Measurements from ENCODE around the gene SPON1.

SPON1 gene

DNA sequence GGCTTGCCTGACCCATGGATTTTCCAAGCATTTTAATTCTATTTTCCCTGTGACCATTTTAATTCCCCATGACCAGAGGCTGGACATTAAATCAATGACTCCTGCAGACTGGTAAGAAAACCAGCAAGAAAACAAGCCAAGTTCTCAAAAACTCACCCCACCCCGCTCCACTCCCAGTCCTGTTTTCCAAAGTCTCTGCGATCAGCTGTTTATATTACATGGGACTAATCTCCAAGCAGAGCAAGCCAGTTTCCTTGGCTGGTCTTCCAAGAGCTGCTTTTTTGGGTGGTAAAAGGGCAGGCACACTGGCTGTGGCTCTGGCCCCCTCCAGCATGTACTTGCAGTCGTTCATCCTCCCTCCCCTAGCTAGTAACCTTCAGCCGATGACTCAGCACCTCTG lies 298.5 kb downstream of the SPON1 start:
- no peak for DNase-seq
- H3K4me1 ChIP-seq: peaks cover 0 to 7% (median 0%) of the 10 kb centered on the region in 4 donors
- TF ChIP-seq CTCF (IDR thresholded peaks at IDR 0.05): no peak
- peaks cover 0 to 5% (median 0%) of the 10 kb centered on the region in 3 donors for H3K9me3 ChIP-seq
- peaks cover 11 to 17% (median 12%) of the 10 kb centered on the region in 3 donors for H3K36me3 ChIP-seq
- H3K27me3 ChIP-seq: peaks cover 0 to 5% of the 10 kb centered on the region in 2 donors
- peak overlapping the region in 1 of 2 donors; percentile 25 for H3K27ac ChIP-seq
- intact Hi-C loops (cut with DNase I; ENCODE audit: low total_unique reads): no loop called here
- H3K4me3 ChIP-seq: no peak overlapping the region

DNA sequence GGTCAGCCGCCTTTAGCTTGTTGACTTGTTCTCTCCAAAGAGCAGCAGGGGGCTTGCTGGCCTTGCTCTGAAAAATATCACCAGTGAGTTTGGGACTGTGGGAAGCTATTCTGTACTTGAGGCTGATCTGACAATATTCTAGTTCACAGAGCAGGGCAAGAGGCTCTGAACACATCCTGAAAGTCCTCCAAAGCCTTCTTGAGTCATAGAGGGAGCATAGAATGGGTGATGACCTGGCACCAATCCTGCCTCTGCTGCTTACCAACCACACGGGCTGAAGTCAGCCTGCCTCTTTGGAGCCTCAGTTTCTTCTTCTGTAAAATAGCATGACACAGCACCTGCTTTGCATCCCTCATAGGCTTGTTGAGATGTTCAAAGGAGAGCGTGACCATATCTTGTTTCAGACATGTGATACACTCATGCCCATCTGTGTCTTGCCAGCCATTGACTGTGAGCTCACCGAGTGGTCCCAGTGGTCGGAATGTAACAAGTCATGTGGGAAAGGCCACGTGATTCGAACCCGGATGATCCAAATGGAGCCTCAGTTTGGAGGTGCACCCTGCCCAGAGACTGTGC lies 299.8 kb downstream of the SPON1 start:
- Histone ChIP-seq H3K4me1 (peaks cover 0 to 7% (median 0%) of the 10 kb centered on the region in 4 donors), H3K9me3 (peaks cover 0 to 5% (median 0%) of the 10 kb centered on the region in 3 donors), H3K27me3 (peaks cover 0 to 5% of the 10 kb centered on the region in 2 donors), H3K4me3 (no peak overlapping the region), H3K27ac (no peak overlapping the region), H3K36me3 (peaks cover 11 to 18% (median 12%) of the 10 kb centered on the region in 3 donors)
- TF ChIP-seq CTCF (IDR thresholded peaks at IDR 0.05): no peak
- intact Hi-C loops (cut with DNase I; ENCODE audit: low total_unique reads): no loop called here
- no peak for DNase-seq

GRCh38 chr11:14264966-14265365 lies 302.4 kb downstream of the SPON1 start:
- DNase-seq: no peak
- Histone ChIP-seq H3K4me3 (no peak overlapping the region), H3K27ac (no peak overlapping the region), H3K9me3 (peaks cover 0 to 5% (median 0%) of the 10 kb centered on the region in 3 donors), H3K27me3 (no peaks in the 10 kb centered on the region), H3K36me3 (peaks cover 12 to 18% (median 14%) of the 10 kb centered on the region in 3 donors), H3K4me1 (peaks cover 0 to 7% (median 0%) of the 10 kb centered on the region in 4 donors)
- TF ChIP-seq CTCF (IDR thresholded peaks at IDR 0.05): no peak
- intact Hi-C loops (cut with DNase I; ENCODE audit: low total_unique reads): no loop called here

- Histone ChIP-seq H3K27me3 (no peaks in the 10 kb centered on the region), H3K4me3 (no peak overlapping the region), H3K4me1 (peaks cover 0 to 1% (median 0%) of the 10 kb centered on the region in 4 donors), H3K27ac (no peak overlapping the region), H3K36me3 (peaks cover 12 to 18% (median 14%) of the 10 kb centered on the region in 3 donors), H3K9me3 (peaks cover 0 to 5% (median 0%) of the 10 kb centered on the region in 3 donors)
- DNase-seq: no peak
- intact Hi-C loops (cut with DNase I; ENCODE audit: low total_unique reads): no loop called here
- no peak for TF ChIP-seq CTCF (IDR thresholded peaks at IDR 0.05)
These were observed 304.1 kb downstream of the SPON1 start for GRCh38 chr11:14266622-14267021.

GRCh38 chr11:14267861-14268635 lies 305.5 kb downstream of the SPON1 start:
- no peaks in the 10 kb centered on the region for H3K27me3 ChIP-seq
- intact Hi-C loops (cut with DNase I; ENCODE audit: low total_unique reads): no loop called here
- no peak overlapping the region for H3K4me3 ChIP-seq
- TF ChIP-seq CTCF (IDR thresholded peaks at IDR 0.05): no peak
- H3K4me1 ChIP-seq: no peaks in the 10 kb centered on the region
- H3K9me3 ChIP-seq: peaks cover 0 to 5% (median 0%) of the 10 kb centered on the region in 3 donors
- H3K27ac ChIP-seq: no peak overlapping the region
- peaks cover 12 to 18% (median 18%) of the 10 kb centered on the region in 3 donors for H3K36me3 ChIP-seq
- DNase-seq: no peak

All from tibial artery (tissue), 4 donors.